WTC11 (cell line): ENCODE data around the gene CNTN5.

Experiments
- ATF1 ChIP-seq: sonication (generic); formaldehyde crosslinking; IDR thresholded peaks from 2 replicates; pipeline ENCODE4 v1.8.1; 2023; ENCODE audit warnings: mild to moderate bottlenecking, moderate library complexity, missing genetic modification reagents
- ATF2 ChIP-seq: sonication (generic); formaldehyde crosslinking; IDR thresholded peaks from 2 replicates; pipeline ENCODE4 v1.8.1; 2022; ENCODE audit warnings: low read depth, missing genetic modification reagents, borderline replicate concordance
- CTCF ChIP-seq: fragments of 200-600 bp; IDR thresholded peaks from 2 replicates; pipeline ENCODE4 v1.8.0; 2022; ENCODE audit warnings: antibody characterized with exemption
- JUN ChIP-seq: sonication (generic); formaldehyde crosslinking; IDR thresholded peaks from 2 replicates; pipeline ENCODE4 v1.8.0; 2023; ENCODE audit warnings: mild to moderate bottlenecking, missing genetic modification reagents
- MAX ChIP-seq: sonication (generic); formaldehyde crosslinking; IDR thresholded peaks from 2 replicates; pipeline ENCODE4 v1.8.0; 2022; ENCODE audit warnings: mild to moderate bottlenecking, missing genetic modification reagents
- MLX ChIP-seq: sonication (generic); formaldehyde crosslinking; IDR thresholded peaks from 2 replicates; pipeline ENCODE4 v1.8.1; 2023; ENCODE audit warnings: mild to moderate bottlenecking, missing genetic modification reagents, moderate library complexity
- TCF7 ChIP-seq: sonication (generic); formaldehyde crosslinking; IDR thresholded peaks from 2 replicates; pipeline ENCODE4 v1.8.0; 2022; ENCODE audit warnings: mild to moderate bottlenecking, low read depth, missing genetic modification reagents, moderate library complexity
- TEAD4 ChIP-seq: sonication (generic); formaldehyde crosslinking; IDR thresholded peaks from 2 replicates; pipeline ENCODE4 v1.8.0; 2022; ENCODE audit warnings: mild to moderate bottlenecking, missing genetic modification reagents
- USF2 ChIP-seq: sonication (generic); formaldehyde crosslinking; IDR thresholded peaks from 2 replicates; pipeline ENCODE4 v1.8.1; 2023; ENCODE audit warnings: mild to moderate bottlenecking, missing genetic modification reagents, moderate library complexity
- ZNF138 ChIP-seq: sonication (generic); formaldehyde crosslinking; conservative IDR thresholded peaks from 2 replicates; pipeline ENCODE4 v1.8.1; 2022; ENCODE audit warnings: mild to moderate bottlenecking, moderate library complexity, missing genetic modification reagents
- ZNF396 ChIP-seq: fragments of 250-450 bp; sonication (Bioruptor Pico); IDR thresholded peaks from 2 replicates; pipeline ENCODE4 v1.8.0; 2021; ENCODE audit warnings: mild to moderate bottlenecking, moderate library complexity, borderline replicate concordance

- TF ChIP-seq MLX: no peak
- TF ChIP-seq CTCF: no peak
- no peak for TF ChIP-seq ZNF138
- no peak for TF ChIP-seq ZNF396 (CRISPR knock-in tag)
- TF ChIP-seq USF2 (CRISPR knock-in tag): no peak
- TF ChIP-seq MAX (CRISPR knock-in tag): no peak
- TF ChIP-seq JUN (CRISPR knock-in tag): no peak
- TF ChIP-seq TEAD4 (CRISPR knock-in tag): no peak
- TF ChIP-seq ATF1 (CRISPR knock-in tag): no peak
- TF ChIP-seq TCF7 (CRISPR knock-in tag): no peak
- no peak for TF ChIP-seq ATF2 (CRISPR knock-in tag)
Measured at GRCh38 chr11:99307510-99308088, 286.9 kb downstream of the CNTN5 start.
